PFSK-1 (cell line): ENCODE results near the gene CDH6.

ENCODE experiments used
- POLR2AphosphoS5 ChIP-seq: IDR thresholded peaks from 2 replicates; pipeline ENCODE4 v1.6.1; 2012; ENCODE audit warnings: low read depth, mild to moderate bottlenecking, control low read depth, low read length, moderate library complexity
- SIN3A ChIP-seq: IDR thresholded peaks from 2 replicates; pipeline ENCODE4 v1.6.1; 2012; ENCODE audit warnings: mild to moderate bottlenecking, low read length, moderate library complexity, borderline replicate concordance; ENCODE audit not compliant: insufficient read depth

- TF ChIP-seq SIN3A, result no peak
- no peak for TF ChIP-seq POLR2AphosphoS5
These were observed 95.9 kb downstream of the CDH6 start for GRCh38 chr5:31289429-31289828.
